OCI-M1 (cell line): Measurements from ENCODE around the gene RUFY3.

ENCODE experiments used
- DNase-seq: peaks from one replicate; lab custom pipeline; 2025; lab: John Stamatoyannopoulos, UW

RUFY3 gene

GRCh38 chr4:70841211-70841610 lies 119.4 kb downstream of the RUFY3 start:
- no peak for DNase-seq

- DNase-seq: no peak
Observed at GRCh38 chr4:70841951-70842350, 120.2 kb downstream of the RUFY3 start.

GRCh38 chr4:70842761-70843435 lies 121.1 kb downstream of the RUFY3 start:
- no peak for DNase-seq

GRCh38 chr4:70844180-70844579 lies 122.4 kb downstream of the RUFY3 start:
- no peak for DNase-seq

- peak; percentile 72 for DNase-seq
Observed at GRCh38 chr4:70849291-70849690, 127.5 kb downstream of the RUFY3 start.

- DNase-seq: peak; percentile 53
Observed at GRCh38 chr4:70855464-70855863, 133.7 kb downstream of the RUFY3 start.
